HepG2 (cell line): ENCODE data around the gene GFER. TPM values are rescaled to one million over a fixed set of nuclear protein-coding genes. Genes with fewer than 3 reads are reported as not detected.

Source experiments
- GABPB1 ChIP-seq: IDR thresholded peaks from 2 replicates; pipeline ENCODE4 v1.6.1; 2016; ENCODE audit warnings: mild to moderate bottlenecking, missing genetic modification reagents, moderate library complexity, missing compliant biosample characterization
- GMEB1 ChIP-seq: sonication (generic); formaldehyde crosslinking; IDR thresholded peaks from 2 replicates; pipeline ENCODE4 v1.5.1; 2020; ENCODE audit warnings: missing genetic modification reagents, mild to moderate bottlenecking, borderline replicate concordance
- HMG20B ChIP-seq: conservative IDR thresholded peaks from 2 replicates; pipeline ENCODE4 v1.6.1; 2016; ENCODE audit warnings: missing genetic modification reagents, missing compliant biosample characterization
- KDM1A ChIP-seq: IDR thresholded peaks from 2 replicates; pipeline ENCODE4 v1.6.1; 2016; ENCODE audit warnings: missing compliant biosample characterization
- PCBP1 ChIP-seq: fragments of 200-400 bp; formaldehyde crosslinking; IDR thresholded peaks from 2 replicates; pipeline ENCODE4 v1.6.1; 2017; ENCODE audit warnings: mild to moderate bottlenecking, low read depth, low read length, borderline replicate concordance
- PRDM15 ChIP-seq: sonication (generic); formaldehyde crosslinking; IDR thresholded peaks from 2 replicates; pipeline ENCODE4 v1.4.0; 2020; ENCODE audit warnings: missing genetic modification reagents
- SKIL ChIP-seq: sonication (generic); formaldehyde crosslinking; IDR thresholded peaks from 2 replicates; pipeline ENCODE4 v1.8.0; 2022; ENCODE audit warnings: missing genetic modification reagents, mild to moderate bottlenecking, moderate library complexity, borderline replicate concordance
- SMAD3 ChIP-seq: sonication (generic); formaldehyde crosslinking; IDR thresholded peaks from 2 replicates; pipeline ENCODE4 v1.4.0; 2020; ENCODE audit warnings: missing genetic modification reagents
- SSRP1 ChIP-seq: IDR thresholded peaks from 2 replicates; pipeline ENCODE4 v1.6.1; 2016; ENCODE audit warnings: control low read depth
- ZNF263 ChIP-seq: sonication (generic); formaldehyde crosslinking; IDR thresholded peaks from 2 replicates; pipeline ENCODE4 v1.4.0; 2020; ENCODE audit warnings: missing genetic modification reagents
- ZNF788 ChIP-seq: sonication (generic); formaldehyde crosslinking; IDR thresholded peaks from 2 replicates; pipeline ENCODE4 v1.5.0; 2020; ENCODE audit warnings: mild to moderate bottlenecking, missing genetic modification reagents, borderline replicate concordance
- ZSCAN21 ChIP-seq: sonication (generic); formaldehyde crosslinking; IDR thresholded peaks from 2 replicates; pipeline ENCODE4 v1.8.0; 2022; ENCODE audit warnings: mild to moderate bottlenecking, missing genetic modification reagents, moderate library complexity, borderline replicate concordance
- polyA plus RNA-seq, 8 experiments: library from polyadenylated mRNA; depleted of rRNA in 3 of 8; stranded (reverse) in 7 of 8; unstranded in 1 of 8; fragments of >200 nt; fragmentation: Illumina TruSeq in 4 of 8; extraction: Trizol in 4 of 8; gene quantifications; 2 replicates each; pipeline versions ENCODE4 v1.2.1 to v1.2.3, GENCODE V29; 2011 to 2016; ENCODE audit warnings: low read depth in 4 of 8, missing spikeins in 1 of 8, mixed read lengths in 1 of 8; ENCODE audit not compliant: insufficient read depth in 1 of 8
- total RNA-seq, 5 experiments: library from RNA; depleted of rRNA; stranded (reverse); fragments of >200 nt; fragmentation: Illumina TruSeq; extraction: Trizol; gene quantifications; 2 replicates each; pipeline ENCODE4 v1.2.3, GENCODE V29; 2016; ENCODE audit warnings: low read depth in 1 of 5
- TF ChIP-seq, protein P1 (sequence below): sonication (generic); formaldehyde crosslinking; IDR thresholded peaks from 2 replicates; pipeline ENCODE4 v1.4.0; 2020; ENCODE audit warnings: missing genetic modification reagents
- TF ChIP-seq, protein P2 (sequence below): sonication (generic); formaldehyde crosslinking; IDR thresholded peaks from 2 replicates; pipeline ENCODE4 v1.4.0; 2020; ENCODE audit warnings: mild to moderate bottlenecking, missing genetic modification reagents

Gene GFER
- total and polyA plus RNA-seq, 2 of the 13 experiments (the other 11 are each of a cell fraction or from before 2014, with no cell fraction given), result 28.6 to 71.7 TPM

DNA sequence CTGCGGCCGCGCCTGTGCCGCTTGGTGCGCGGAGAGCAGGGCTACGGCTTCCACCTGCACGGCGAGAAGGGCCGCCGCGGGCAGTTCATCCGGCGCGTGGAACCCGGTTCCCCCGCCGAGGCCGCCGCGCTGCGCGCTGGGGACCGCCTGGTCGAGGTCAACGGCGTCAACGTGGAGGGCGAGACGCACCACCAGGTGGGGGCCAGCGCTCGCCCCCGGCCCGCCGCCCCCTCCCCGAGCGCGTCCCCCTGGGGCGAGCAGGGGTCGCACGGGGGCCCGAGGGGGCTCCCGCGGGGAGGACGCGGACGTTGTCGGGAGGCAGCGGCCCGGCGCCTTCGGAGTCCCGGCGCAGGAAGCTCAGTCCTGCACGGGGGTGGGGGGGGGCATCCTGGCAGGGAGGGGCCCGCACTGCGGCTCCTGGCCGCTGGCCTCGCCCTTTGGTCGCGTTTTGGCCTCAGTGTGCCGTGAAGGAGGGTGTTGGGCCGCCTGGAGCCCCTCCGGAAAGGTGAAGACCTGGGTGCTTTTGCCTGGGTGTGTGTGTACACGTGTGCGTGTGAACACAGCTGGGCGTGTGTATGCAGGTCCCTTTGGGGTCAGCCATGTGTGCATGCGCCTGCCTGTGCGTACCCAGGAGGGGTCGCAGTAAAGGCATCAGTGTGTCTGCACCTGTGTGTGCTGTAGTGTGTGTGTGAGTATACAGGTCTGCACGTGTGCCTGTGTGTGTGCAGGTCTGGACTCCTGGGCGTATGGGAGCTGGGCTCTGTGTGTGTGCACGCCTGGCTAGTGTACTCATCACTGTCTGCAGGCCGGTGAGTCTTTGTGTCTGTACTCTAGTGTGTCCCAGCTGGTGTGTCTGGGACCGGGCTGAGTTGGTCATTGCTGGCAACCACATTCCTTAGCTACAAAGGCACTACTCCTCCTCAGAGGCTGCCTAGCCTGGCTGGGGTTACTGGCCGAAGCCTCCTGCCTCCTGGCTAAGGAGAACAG is 43.3 kb downstream of the GFER start (continued):
- TF ChIP-seq SKIL (CRISPR knock-in tag), result peak; percentile 29; the same call in 1 of the 2 replicates
- TF ChIP-seq GABPB1 (CRISPR knock-in tag), result peak; percentile 39; the same call in 1 of the 2 replicates
- no peak for TF ChIP-seq KDM1A (CRISPR knock-in tag)
- TF ChIP-seq PCBP1, result no peak; the same call in 1 of the 2 replicates
- TF ChIP-seq, protein P1, sequence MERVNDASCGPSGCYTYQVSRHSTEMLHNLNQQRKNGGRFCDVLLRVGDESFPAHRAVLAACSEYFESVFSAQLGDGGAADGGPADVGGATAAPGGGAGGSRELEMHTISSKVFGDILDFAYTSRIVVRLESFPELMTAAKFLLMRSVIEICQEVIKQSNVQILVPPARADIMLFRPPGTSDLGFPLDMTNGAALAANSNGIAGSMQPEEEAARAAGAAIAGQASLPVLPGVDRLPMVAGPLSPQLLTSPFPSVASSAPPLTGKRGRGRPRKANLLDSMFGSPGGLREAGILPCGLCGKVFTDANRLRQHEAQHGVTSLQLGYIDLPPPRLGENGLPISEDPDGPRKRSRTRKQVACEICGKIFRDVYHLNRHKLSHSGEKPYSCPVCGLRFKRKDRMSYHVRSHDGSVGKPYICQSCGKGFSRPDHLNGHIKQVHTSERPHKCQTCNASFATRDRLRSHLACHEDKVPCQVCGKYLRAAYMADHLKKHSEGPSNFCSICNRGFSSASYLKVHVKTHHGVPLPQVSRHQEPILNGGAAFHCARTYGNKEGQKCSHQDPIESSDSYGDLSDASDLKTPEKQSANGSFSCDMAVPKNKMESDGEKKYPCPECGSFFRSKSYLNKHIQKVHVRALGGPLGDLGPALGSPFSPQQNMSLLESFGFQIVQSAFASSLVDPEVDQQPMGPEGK (CRISPR knock-in tag), result peak; percentile 76; the same call in 1 of the 2 replicates
- no peak; the same call in 1 of the 2 replicates for TF ChIP-seq GMEB1 (CRISPR knock-in tag)
- TF ChIP-seq ZSCAN21, result peak; percentile 67
- TF ChIP-seq PRDM15 (CRISPR knock-in tag), result 0 out of 2 replicates have a peak, but pooled peaks have one; percentile 23
- no peak for TF ChIP-seq HMG20B (CRISPR knock-in tag)
- no peak for TF ChIP-seq SMAD3
- TF ChIP-seq, protein P2, sequence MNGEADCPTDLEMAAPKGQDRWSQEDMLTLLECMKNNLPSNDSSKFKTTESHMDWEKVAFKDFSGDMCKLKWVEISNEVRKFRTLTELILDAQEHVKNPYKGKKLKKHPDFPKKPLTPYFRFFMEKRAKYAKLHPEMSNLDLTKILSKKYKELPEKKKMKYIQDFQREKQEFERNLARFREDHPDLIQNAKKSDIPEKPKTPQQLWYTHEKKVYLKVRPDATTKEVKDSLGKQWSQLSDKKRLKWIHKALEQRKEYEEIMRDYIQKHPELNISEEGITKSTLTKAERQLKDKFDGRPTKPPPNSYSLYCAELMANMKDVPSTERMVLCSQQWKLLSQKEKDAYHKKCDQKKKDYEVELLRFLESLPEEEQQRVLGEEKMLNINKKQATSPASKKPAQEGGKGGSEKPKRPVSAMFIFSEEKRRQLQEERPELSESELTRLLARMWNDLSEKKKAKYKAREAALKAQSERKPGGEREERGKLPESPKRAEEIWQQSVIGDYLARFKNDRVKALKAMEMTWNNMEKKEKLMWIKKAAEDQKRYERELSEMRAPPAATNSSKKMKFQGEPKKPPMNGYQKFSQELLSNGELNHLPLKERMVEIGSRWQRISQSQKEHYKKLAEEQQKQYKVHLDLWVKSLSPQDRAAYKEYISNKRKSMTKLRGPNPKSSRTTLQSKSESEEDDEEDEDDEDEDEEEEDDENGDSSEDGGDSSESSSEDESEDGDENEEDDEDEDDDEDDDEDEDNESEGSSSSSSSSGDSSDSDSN (CRISPR knock-in tag), result 0 out of 2 replicates have a peak, but pooled peaks have one; percentile 36
- no peak for TF ChIP-seq SSRP1 (CRISPR knock-in tag)
- peak; percentile 54; the same call in 1 of the 2 replicates for TF ChIP-seq ZNF788 (CRISPR knock-in tag)
- no peak for TF ChIP-seq ZNF263 (CRISPR knock-in tag)
